Measurements from ENCODE around the gene ABCB7. TPM values are rescaled to one million over a fixed set of nuclear protein-coding genes. Genes with fewer than 3 reads are reported as not detected.

ABCB7 gene
- total and polyA plus RNA-seq, 4 donors = 10.7 to 26.1 (median 17.4) TPM

DNA sequence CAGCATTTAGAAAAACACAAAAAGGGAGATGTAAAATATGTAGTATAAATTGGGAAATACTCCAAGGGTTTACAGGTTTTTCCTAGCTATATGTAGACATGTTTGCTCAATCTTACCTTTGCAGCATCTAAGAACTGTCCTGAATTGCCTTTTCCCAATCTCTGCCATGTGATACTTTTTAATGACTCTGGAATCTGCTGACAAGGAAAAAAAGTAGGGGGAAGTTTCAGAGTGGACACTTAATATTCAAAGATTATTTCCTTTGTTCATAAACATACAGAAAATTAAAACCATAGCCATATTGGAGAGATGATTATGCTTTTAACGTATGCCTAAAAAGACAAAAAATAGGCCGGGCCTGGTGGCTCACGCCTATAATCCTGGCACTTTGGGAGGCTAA is 41.4 kb downstream of the ABCB7 start:
- TF ChIP-seq RXRA (IDR thresholded peaks at IDR 0.05) (no peak), GABPA (IDR thresholded peaks at IDR 0.05 in 1 of 2, conservative IDR thresholded peaks at IDR 0.05 in 1 of 2) (no peak), FOXA1 (IDR thresholded peaks at IDR 0.05) (no peak), TAF1 (conservative IDR thresholded peaks at IDR 0.05) (no peak), RAD21 (IDR thresholded peaks at IDR 0.05) (no peak), JUND (IDR thresholded peaks at IDR 0.05) (no peak), YY1 (IDR thresholded peaks at IDR 0.05) (no peak), FOXA2 (IDR thresholded peaks at IDR 0.05) (no peak)
- TF ChIP-seq, protein P1, sequence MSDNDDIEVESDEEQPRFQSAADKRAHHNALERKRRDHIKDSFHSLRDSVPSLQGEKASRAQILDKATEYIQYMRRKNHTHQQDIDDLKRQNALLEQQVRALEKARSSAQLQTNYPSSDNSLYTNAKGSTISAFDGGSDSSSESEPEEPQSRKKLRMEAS (IDR thresholded peaks at IDR 0.05) = no peak
- TF ChIP-seq, protein P2, sequence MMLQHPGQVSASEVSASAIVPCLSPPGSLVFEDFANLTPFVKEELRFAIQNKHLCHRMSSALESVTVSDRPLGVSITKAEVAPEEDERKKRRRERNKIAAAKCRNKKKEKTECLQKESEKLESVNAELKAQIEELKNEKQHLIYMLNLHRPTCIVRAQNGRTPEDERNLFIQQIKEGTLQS (IDR thresholded peaks at IDR 0.05) = no peak
- TF ChIP-seq, protein P3, sequence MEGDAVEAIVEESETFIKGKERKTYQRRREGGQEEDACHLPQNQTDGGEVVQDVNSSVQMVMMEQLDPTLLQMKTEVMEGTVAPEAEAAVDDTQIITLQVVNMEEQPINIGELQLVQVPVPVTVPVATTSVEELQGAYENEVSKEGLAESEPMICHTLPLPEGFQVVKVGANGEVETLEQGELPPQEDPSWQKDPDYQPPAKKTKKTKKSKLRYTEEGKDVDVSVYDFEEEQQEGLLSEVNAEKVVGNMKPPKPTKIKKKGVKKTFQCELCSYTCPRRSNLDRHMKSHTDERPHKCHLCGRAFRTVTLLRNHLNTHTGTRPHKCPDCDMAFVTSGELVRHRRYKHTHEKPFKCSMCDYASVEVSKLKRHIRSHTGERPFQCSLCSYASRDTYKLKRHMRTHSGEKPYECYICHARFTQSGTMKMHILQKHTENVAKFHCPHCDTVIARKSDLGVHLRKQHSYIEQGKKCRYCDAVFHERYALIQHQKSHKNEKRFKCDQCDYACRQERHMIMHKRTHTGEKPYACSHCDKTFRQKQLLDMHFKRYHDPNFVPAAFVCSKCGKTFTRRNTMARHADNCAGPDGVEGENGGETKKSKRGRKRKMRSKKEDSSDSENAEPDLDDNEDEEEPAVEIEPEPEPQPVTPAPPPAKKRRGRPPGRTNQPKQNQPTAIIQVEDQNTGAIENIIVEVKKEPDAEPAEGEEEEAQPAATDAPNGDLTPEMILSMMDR (IDR thresholded peaks at IDR 0.05; ENCODE audit: low read depth, low read length, missing input control) = no peak
- Histone ChIP-seq H3K27me3 (ENCODE audit: control insufficient read depth in 4 of 4, insufficient read depth in 4 of 4, low read length in 3 of 4) (no peaks in the 10 kb centered on the region), H3K9ac (ENCODE audit: low read depth in 1 of 2, low read length in 2 of 2) (no peak overlapping the region), H3K9me3 (ENCODE audit: control insufficient read depth in 4 of 4, low read length in 3 of 4) (no peaks in the 10 kb centered on the region), H3K27ac (ENCODE audit: low read depth in 1 of 2, low read length in 2 of 2) (no peak overlapping the region), H3K36me3 (ENCODE audit: control insufficient read depth in 4 of 4, insufficient read depth in 3 of 4, low read depth in 1 of 4, low read length in 3 of 4) (peaks cover 0 to 2% (median 0%) of the 10 kb centered on the region in 4 donors), H3K4me3 (ENCODE audit: low read depth in 1 of 3, low read length in 3 of 3) (no peak overlapping the region), H3K4me1 (ENCODE audit: control insufficient read depth in 4 of 4, insufficient read depth in 4 of 4, low read length in 3 of 4) (no peaks in the 10 kb centered on the region)
- DNase-seq (ENCODE audit: low spot score) = no peak
- WGBS = 100% methylated on average over 3 of the region's 3 CpGs

DNA sequence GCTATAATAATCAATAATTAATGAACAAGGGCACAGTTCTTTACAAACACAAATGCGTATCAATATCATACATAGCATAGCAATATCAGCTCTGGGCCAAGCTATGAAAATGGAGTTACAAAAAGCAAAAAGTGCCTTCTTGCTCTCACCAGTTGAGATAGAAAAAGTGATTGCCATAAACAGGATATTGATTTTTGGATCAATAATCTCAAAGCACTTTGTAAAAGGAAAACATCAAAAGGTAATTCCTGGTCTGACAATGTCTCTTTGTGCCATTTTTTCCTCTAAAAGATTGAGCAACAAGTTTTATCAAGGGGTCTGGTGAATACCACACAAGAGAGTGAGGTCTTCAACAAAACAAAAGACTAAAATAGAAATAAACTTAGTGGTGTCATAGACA is 42.4 kb downstream of the ABCB7 start:
- 97% methylated on average over 1 of the region's 1 CpG for WGBS
- Histone ChIP-seq H3K27ac (ENCODE audit: low read depth in 1 of 2, low read length in 2 of 2) (no peak overlapping the region), H3K27me3 (ENCODE audit: control insufficient read depth in 4 of 4, insufficient read depth in 4 of 4, low read length in 3 of 4) (no peaks in the 10 kb centered on the region), H3K9me3 (ENCODE audit: control insufficient read depth in 4 of 4, low read length in 3 of 4) (no peaks in the 10 kb centered on the region), H3K9ac (ENCODE audit: low read depth in 1 of 2, low read length in 2 of 2) (no peak overlapping the region), H3K4me3 (ENCODE audit: low read depth in 1 of 3, low read length in 3 of 3) (no peak overlapping the region), H3K4me1 (ENCODE audit: control insufficient read depth in 4 of 4, insufficient read depth in 4 of 4, low read length in 3 of 4) (no peaks in the 10 kb centered on the region), H3K36me3 (ENCODE audit: control insufficient read depth in 4 of 4, insufficient read depth in 3 of 4, low read depth in 1 of 4, low read length in 3 of 4) (peaks cover 0 to 2% (median 0%) of the 10 kb centered on the region in 4 donors)
- DNase-seq (ENCODE audit: low spot score) = no peak
- TF ChIP-seq, protein P1 (IDR thresholded peaks at IDR 0.05) = no peak
- TF ChIP-seq NR2F2 (IDR thresholded peaks at IDR 0.05) = no peak
- no peak for TF ChIP-seq TAF1 (conservative IDR thresholded peaks at IDR 0.05)
- TF ChIP-seq, protein P4, sequence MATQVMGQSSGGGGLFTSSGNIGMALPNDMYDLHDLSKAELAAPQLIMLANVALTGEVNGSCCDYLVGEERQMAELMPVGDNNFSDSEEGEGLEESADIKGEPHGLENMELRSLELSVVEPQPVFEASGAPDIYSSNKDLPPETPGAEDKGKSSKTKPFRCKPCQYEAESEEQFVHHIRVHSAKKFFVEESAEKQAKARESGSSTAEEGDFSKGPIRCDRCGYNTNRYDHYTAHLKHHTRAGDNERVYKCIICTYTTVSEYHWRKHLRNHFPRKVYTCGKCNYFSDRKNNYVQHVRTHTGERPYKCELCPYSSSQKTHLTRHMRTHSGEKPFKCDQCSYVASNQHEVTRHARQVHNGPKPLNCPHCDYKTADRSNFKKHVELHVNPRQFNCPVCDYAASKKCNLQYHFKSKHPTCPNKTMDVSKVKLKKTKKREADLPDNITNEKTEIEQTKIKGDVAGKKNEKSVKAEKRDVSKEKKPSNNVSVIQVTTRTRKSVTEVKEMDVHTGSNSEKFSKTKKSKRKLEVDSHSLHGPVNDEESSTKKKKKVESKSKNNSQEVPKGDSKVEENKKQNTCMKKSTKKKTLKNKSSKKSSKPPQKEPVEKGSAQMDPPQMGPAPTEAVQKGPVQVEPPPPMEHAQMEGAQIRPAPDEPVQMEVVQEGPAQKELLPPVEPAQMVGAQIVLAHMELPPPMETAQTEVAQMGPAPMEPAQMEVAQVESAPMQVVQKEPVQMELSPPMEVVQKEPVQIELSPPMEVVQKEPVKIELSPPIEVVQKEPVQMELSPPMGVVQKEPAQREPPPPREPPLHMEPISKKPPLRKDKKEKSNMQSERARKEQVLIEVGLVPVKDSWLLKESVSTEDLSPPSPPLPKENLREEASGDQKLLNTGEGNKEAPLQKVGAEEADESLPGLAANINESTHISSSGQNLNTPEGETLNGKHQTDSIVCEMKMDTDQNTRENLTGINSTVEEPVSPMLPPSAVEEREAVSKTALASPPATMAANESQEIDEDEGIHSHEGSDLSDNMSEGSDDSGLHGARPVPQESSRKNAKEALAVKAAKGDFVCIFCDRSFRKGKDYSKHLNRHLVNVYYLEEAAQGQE (IDR thresholded peaks at IDR 0.05) = no peak
- TF ChIP-seq, protein P5, sequence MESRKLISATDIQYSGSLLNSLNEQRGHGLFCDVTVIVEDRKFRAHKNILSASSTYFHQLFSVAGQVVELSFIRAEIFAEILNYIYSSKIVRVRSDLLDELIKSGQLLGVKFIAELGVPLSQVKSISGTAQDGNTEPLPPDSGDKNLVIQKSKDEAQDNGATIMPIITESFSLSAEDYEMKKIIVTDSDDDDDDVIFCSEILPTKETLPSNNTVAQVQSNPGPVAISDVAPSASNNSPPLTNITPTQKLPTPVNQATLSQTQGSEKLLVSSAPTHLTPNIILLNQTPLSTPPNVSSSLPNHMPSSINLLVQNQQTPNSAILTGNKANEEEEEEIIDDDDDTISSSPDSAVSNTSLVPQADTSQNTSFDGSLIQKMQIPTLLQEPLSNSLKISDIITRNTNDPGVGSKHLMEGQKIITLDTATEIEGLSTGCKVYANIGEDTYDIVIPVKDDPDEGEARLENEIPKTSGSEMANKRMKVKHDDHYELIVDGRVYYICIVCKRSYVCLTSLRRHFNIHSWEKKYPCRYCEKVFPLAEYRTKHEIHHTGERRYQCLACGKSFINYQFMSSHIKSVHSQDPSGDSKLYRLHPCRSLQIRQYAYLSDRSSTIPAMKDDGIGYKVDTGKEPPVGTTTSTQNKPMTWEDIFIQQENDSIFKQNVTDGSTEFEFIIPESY (IDR thresholded peaks at IDR 0.05) = no peak
- no peak for TF ChIP-seq JUND (IDR thresholded peaks at IDR 0.05)
- no peak for TF ChIP-seq EGR1 (IDR thresholded peaks at IDR 0.05; ENCODE audit: low read depth in 2 of 2)
- no peak for TF ChIP-seq RXRA (IDR thresholded peaks at IDR 0.05)
- TF ChIP-seq, protein P3 (IDR thresholded peaks at IDR 0.05; ENCODE audit: low read depth, low read length, missing input control) = no peak
- TF ChIP-seq HNF4G (IDR thresholded peaks at IDR 0.05) = no peak
- no peak for TF ChIP-seq YY1 (IDR thresholded peaks at IDR 0.05)
- no peak for TF ChIP-seq GABPA (IDR thresholded peaks at IDR 0.05 in 1 of 2, conservative IDR thresholded peaks at IDR 0.05 in 1 of 2)
- no peak for TF ChIP-seq FOXA1 (IDR thresholded peaks at IDR 0.05)
- TF ChIP-seq FOXA2 (IDR thresholded peaks at IDR 0.05) = no peak

Measured in liver (tissue), 9 donors.